ENCODE results near the gene STX18.

DNA sequence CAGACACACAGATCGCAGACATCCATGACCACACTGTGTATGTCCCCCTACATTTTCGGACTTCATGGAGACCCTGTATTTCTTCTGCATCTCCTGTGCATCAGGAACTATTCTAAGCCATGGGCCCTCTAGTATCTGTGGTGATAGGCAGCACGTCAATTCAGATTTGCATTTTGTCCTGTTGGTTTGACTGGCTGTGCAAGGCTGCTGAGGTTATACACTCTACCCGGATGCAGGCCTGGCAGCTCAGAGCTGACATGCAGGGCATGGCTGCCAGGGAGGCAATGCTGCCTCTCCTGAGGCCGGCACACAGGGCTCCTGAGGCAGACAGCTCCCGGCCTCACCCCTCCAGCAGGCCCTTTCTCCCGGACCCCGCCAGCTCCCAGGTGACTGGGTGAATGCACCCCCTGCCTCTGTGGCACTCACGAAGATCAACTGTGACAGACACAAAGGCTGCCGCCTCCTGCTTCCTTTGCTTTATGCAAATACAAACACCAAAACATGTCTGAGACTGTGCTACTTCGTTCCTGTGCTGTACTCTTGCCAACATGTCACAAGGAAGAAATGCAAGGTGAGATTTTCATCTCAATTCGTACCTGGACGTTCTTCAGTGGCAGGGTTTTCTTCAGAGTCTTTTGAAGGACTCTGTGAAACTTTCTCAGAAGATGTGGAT, 103.9 kb downstream of the STX18 start:
- TF ChIP-seq PAX5 (IDR thresholded peaks at IDR 0.05; ENCODE audit: insufficient read depth, low read length, severe bottlenecking) (no peak), TAF1 (IDR thresholded peaks at IDR 0.05; ENCODE audit: low read depth, low read length) (no peak), POLR2A (IDR thresholded peaks at IDR 0.05; ENCODE audit: low read depth, low read length) (no peak), POU2F2 (IDR thresholded peaks at IDR 0.05; ENCODE audit: low read depth, low read length) (no peak), POLR2AphosphoS5 (IDR thresholded peaks at IDR 0.05; ENCODE audit: low read depth, low read length) (no peak)
